CD14-positive monocyte (primary cell): ENCODE data around the gene KCNAB1. TPM values are rescaled to one million over a fixed set of nuclear protein-coding genes. Genes with fewer than 3 reads are reported as not detected.

Experiments
- DNase-seq, 3 donors: peaks; one replicate each; pipeline ENCODE4 v3.0.0-alpha.2; 2011 to 2022
- H2AFZ ChIP-seq: 2 replicates; pipeline ENCODE4 v1.6.0; 2012; ENCODE audit warnings: mild to moderate bottlenecking, low read depth, low read length, inconsistent platforms; ENCODE audit not compliant: insufficient read depth, poor library complexity, severe bottlenecking
- H3K27ac ChIP-seq, 2 donors: 1 replicate in 1 of 2; 2 replicates in 1 of 2; pipeline ENCODE4 v1.5.1; 2012 to 2013; ENCODE audit warnings: low read length in 2 of 2, control low read depth in 1 of 2, inconsistent platforms in 1 of 2, low read depth in 1 of 2, mild to moderate bottlenecking in 1 of 2
- H3K27me3 ChIP-seq, 2 donors: one replicate each; pipeline versions ENCODE4 v1.6.0 to v1.6.1; 2011 to 2013; ENCODE audit warnings: low read length in 2 of 2; ENCODE audit not compliant: control insufficient read depth in 2 of 2, insufficient read depth in 2 of 2
- H3K36me3 ChIP-seq, 2 donors: replicated peaks in 1 of 2; 1 replicate in 1 of 2; 2 replicates in 1 of 2; pipeline versions ENCODE4 v1.5.1 to v1.6.1; 2012 to 2013; ENCODE audit warnings: low read length in 2 of 2, control low read depth in 1 of 2, inconsistent platforms in 1 of 2, mild to moderate bottlenecking in 1 of 2; ENCODE audit not compliant: insufficient read depth in 2 of 2, control insufficient read depth in 1 of 2
- H3K4me1 ChIP-seq, 2 donors: 1 replicate in 1 of 2; 2 replicates in 1 of 2; pipeline versions ENCODE4 v1.5.1 to v1.6.1; 2012 to 2013; ENCODE audit warnings: low read length in 2 of 2, control low read depth in 1 of 2, inconsistent platforms in 1 of 2, mild to moderate bottlenecking in 1 of 2, moderate library complexity in 1 of 2; ENCODE audit not compliant: insufficient read depth in 2 of 2, control insufficient read depth in 1 of 2
- H3K4me2 ChIP-seq: replicated peaks from 2 replicates; pipeline ENCODE3; 2012; ENCODE audit warnings: low read length, moderate library complexity, mild to moderate bottlenecking; ENCODE audit not compliant: poor library complexity, severe bottlenecking; ENCODE audit errors: extremely low read depth
- H3K4me3 ChIP-seq, 3 experiments: fragments of 200-600 bp in 1 of 3; sonication (generic) in 1 of 3; replicated peaks in 1 of 3; 1 replicate in 2 of 3; 2 replicates in 1 of 3; pipeline ENCODE4 v1.5.1; 2011 to 2013; ENCODE audit warnings: low read length in 3 of 3, mild to moderate bottlenecking in 3 of 3, control low read depth in 2 of 3, low read depth in 2 of 3, inconsistent platforms in 1 of 3, moderate library complexity in 1 of 3
- H3K79me2 ChIP-seq: 2 replicates; pipeline ENCODE4 v1.6.0; 2012; ENCODE audit warnings: mild to moderate bottlenecking, control low read depth, inconsistent platforms, low read length, moderate library complexity; ENCODE audit not compliant: insufficient read depth
- H3K9ac ChIP-seq: 2 replicates; pipeline ENCODE4 v1.6.0; 2017; ENCODE audit warnings: low read length, mild to moderate bottlenecking; ENCODE audit not compliant: insufficient read depth, poor library complexity, severe bottlenecking
- H3K9me3 ChIP-seq, 2 donors: replicated peaks in 1 of 2; 1 replicate in 1 of 2; 2 replicates in 1 of 2; pipeline versions ENCODE4 v1.5.1 to v1.6.1; 2012 to 2013; ENCODE audit warnings: low read length in 2 of 2, control low read depth in 1 of 2; ENCODE audit not compliant: control insufficient read depth in 1 of 2, insufficient read depth in 1 of 2
- H4K20me1 ChIP-seq: 2 replicates; pipeline ENCODE4 v1.6.0; 2012; ENCODE audit warnings: mild to moderate bottlenecking, low read length, control low read depth, moderate library complexity; ENCODE audit not compliant: insufficient read depth
- H3K27ac Mint-ChIP-seq, 7 donors: one replicate each; pipeline ENCODE4 v1.8.0; 2020; ENCODE audit warnings: mild to moderate bottlenecking in 7 of 7, mixed read lengths in 7 of 7, moderate library complexity in 6 of 7, inconsistent platforms in 2 of 7
- H3K27me3 Mint-ChIP-seq, 3 donors: one replicate each; pipeline ENCODE4 v1.8.0; 2021 to 2022; ENCODE audit warnings: low read depth in 3 of 3, mild to moderate bottlenecking in 3 of 3, mixed read lengths in 3 of 3, moderate library complexity in 3 of 3, inconsistent platforms in 1 of 3
- H3K36me3 Mint-ChIP-seq, 2 donors: one replicate each; pipeline ENCODE4 v1.8.0; 2020; ENCODE audit warnings: mixed read lengths in 2 of 2, inconsistent platforms in 1 of 2, mild to moderate bottlenecking in 1 of 2
- H3K4me1 Mint-ChIP-seq: one replicate; pipeline ENCODE4 v1.8.0; 2020; ENCODE audit warnings: mild to moderate bottlenecking, mixed read lengths
- H3K4me3 Mint-ChIP-seq, 2 donors: one replicate each; pipeline ENCODE4 v1.8.0; 2020; ENCODE audit warnings: mild to moderate bottlenecking in 2 of 2, mixed read lengths in 2 of 2, moderate library complexity in 1 of 2
- H3K9me3 Mint-ChIP-seq, 7 donors: one replicate each; pipeline ENCODE4 v1.8.0; 2020 to 2022; ENCODE audit warnings: mixed read lengths in 7 of 7, mild to moderate bottlenecking in 6 of 7, moderate library complexity in 6 of 7, inconsistent platforms in 2 of 7
- CTCF ChIP-seq: fragments of 200-600 bp; IDR thresholded peaks from one replicate; pipeline ENCODE4 v1.8.0; 2022; ENCODE audit warnings: antibody characterized with exemption, mild to moderate bottlenecking
- WGBS: methylation state at CpG from one replicate; pipeline ENCODE4 v1.1.5; 2013; ENCODE audit warnings: missing lambda C conversion rate; ENCODE audit not compliant: insufficient coverage; 5-methylcytosine and 5-hydroxymethylcytosine counted together
- intact Hi-C, 2 donors: fragments of 100-400 bp; cut with micrococcal nuclease; formaldehyde crosslinking; loops; one replicate each; pipeline versions ENCODE4 v1.15.0 to v1.15.1; 2023
- polyA plus RNA-seq, 3 donors: library from polyadenylated mRNA; depleted of rRNA in 1 of 3; unstranded in 2 of 3; stranded (reverse) in 1 of 3; fragments of 300-500 nt in 2 of 3; fragments of >200 nt in 1 of 3; fragmentation: Illumina TruSeq in 2 of 3; gene quantifications; 1 replicate in 2 of 3; 2 replicates in 1 of 3; pipeline ENCODE4 v1.2.3, GENCODE V29; 2012 to 2021

The KCNAB1 gene
- polyA plus RNA-seq, 3 donors = 0.08 to 0.14 TPM; not detected in 1

GRCh38 chr3:156533205-156533604 lies 412.8 kb downstream of the KCNAB1 start:
- TF ChIP-seq CTCF = no peak
- Histone ChIP-seq H3K79me2 (no peaks in the 10 kb centered on the region), H3K4me1 (no peaks in the 10 kb centered on the region), H3K9me3 (no peaks in the 10 kb centered on the region), H4K20me1 (no peaks in the 10 kb centered on the region), H3K4me2 (no peak overlapping the region), H3K4me3 (no peak overlapping the region), H3K36me3 (peaks cover 3 to 18% of the 10 kb centered on the region in 2 donors), H3K9ac (no peak overlapping the region), H2AFZ (no peak overlapping the region), H3K27ac (no peak overlapping the region), H3K27me3 (no peaks in the 10 kb centered on the region)
- intact Hi-C loops = loop anchor here in 1 of 2 donors (10.0 kb wide), 1 partner anchor 378 kb away; no protein-coding TSS in a partner anchor
- Mint-ChIP-seq H3K4me3 (no peak overlapping the region), H3K27me3 (peaks cover 0 to 5% (median 0%) of the 10 kb centered on the region in 3 donors), H3K4me1 (peaks cover 5% of the 10 kb centered on the region), H3K27ac (no peak overlapping the region), H3K36me3 (peaks cover 8 to 14% of the 10 kb centered on the region in 2 donors), H3K9me3 (no peaks in the 10 kb centered on the region)
- no peak for DNase-seq
- 97% methylated on average over 3 of the region's 4 CpGs for WGBS

GRCh38 chr3:156535162-156535627 lies 414.8 kb downstream of the KCNAB1 start:
- Histone ChIP-seq H3K27ac (no peak overlapping the region), H3K4me1 (no peaks in the 10 kb centered on the region), H3K9ac (no peak overlapping the region), H2AFZ (no peak overlapping the region), H3K4me3 (no peak overlapping the region), H4K20me1 (no peaks in the 10 kb centered on the region), H3K36me3 (peaks cover 9 to 37% of the 10 kb centered on the region in 2 donors), H3K9me3 (no peaks in the 10 kb centered on the region), H3K79me2 (no peaks in the 10 kb centered on the region), H3K4me2 (no peak overlapping the region), H3K27me3 (no peaks in the 10 kb centered on the region)
- peak in 2 of 3 donors; percentile 21 to 48 for DNase-seq
- Mint-ChIP-seq H3K27ac (peak overlapping the region in 1 of 7 donors; percentile 68), H3K9me3 (no peaks in the 10 kb centered on the region), H3K36me3 (peaks cover 25 to 29% of the 10 kb centered on the region in 2 donors), H3K4me3 (no peak overlapping the region), H3K4me1 (peaks cover 5% of the 10 kb centered on the region), H3K27me3 (peaks cover 0 to 3% (median 0%) of the 10 kb centered on the region in 3 donors)
- 69% methylated on average over 3 of the region's 4 CpGs for WGBS
- no peak for TF ChIP-seq CTCF
- intact Hi-C loops = loop anchor here in 1 of 2 donors (10.0 kb wide), 1 partner anchor 380 kb away; no protein-coding TSS in a partner anchor
